ENCODE measurements around the gene CACNA1C. TPM values are rescaled to one million over a fixed set of nuclear protein-coding genes. Genes with fewer than 3 reads are reported as not detected.

The CACNA1C gene
- total and polyA plus RNA-seq, 2 donors from 2014 or later = 1.6 to 17.4 TPM

DNA sequence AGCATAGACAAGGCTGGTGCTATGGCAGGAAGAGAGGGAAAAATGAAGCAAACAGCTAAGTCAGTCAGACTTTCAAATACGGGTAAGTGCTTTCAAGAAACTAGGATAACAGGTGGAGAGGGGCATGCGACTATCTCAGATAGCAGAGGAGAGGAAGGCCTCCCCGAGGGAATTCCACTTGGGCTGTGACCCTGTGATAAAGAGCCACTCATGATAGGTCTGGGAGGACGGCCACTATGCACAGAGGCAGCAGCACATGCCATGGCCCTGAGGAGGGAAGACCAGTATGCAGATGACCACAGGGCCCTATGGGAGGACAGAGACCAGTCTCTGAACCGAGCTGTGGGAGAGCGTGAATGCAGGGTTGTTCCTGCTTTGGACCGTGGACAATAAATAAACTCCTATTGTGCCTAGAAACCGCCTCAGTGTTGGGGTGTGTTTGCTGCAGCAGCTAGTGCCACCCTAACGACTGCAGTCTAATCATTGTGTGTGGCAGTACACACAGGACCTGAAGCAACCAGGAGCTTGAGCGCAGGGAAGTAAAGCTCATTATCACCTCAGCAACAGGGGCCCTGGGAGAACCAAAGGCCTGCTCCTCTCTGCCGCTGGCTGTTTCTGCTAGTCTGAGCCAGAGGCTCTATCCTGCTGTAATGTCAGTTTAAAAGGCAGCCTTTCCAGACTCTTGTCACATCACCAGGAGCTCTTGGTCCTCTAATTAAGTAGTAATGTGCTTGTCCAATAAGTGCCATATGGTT, 119.1 kb downstream of the CACNA1C start:
- Histone ChIP-seq H3K9me3 (ENCODE audit: control insufficient read depth in 2 of 3, insufficient read depth in 1 of 3, low read length in 3 of 3) (peaks cover 0 to 11% (median 0%) of the 10 kb centered on the region in 3 donors), H3K27ac (ENCODE audit: low read depth in 2 of 2, low read length in 2 of 2) (no peak overlapping the region)

DNA sequence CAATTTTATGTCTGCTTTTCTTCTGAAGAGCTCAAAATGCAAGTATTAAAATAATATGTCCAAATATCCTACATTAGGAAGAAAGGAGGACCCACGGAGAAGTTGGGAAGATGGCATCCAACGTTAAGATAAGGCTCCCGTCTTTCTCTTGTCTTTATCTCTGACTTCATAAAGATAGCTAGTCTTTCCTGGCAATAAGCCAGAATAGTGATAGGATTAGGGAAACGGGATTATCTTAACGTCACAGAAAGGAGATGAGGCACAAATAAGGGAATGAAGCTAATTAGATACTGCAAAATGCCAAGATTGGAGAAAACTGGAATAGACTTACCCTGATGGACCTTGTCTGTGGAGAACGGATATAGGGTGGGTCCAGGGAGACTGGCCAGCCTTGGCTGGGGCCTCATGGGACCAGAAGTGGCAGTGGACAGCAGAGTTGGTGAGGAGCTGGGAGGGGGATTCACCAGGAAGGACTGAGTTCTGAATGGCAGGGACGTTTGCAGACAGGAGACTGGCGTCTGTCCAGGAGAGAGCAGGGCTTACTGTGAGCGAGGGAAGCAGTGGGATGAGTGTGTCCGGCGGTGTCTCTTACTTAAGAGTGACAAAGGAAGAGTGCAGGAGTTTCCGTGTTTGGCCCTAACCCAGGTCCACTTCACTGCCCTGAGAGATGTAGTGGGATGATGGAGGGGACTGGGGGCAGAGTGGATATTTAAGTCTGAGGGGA, 119.9 kb downstream of the CACNA1C start:
- Histone ChIP-seq H3K4me3 (ENCODE audit: low read length in 3 of 3) (no peak overlapping the region), H3K36me3 (ENCODE audit: control insufficient read depth in 2 of 3, insufficient read depth in 3 of 3, low read length in 3 of 3) (no peaks in the 10 kb centered on the region), H3K27me3 (ENCODE audit: control insufficient read depth, insufficient read depth, low read length) (no peaks in the 10 kb centered on the region), H3K9ac (ENCODE audit: low read length in 3 of 3) (no peak overlapping the region), H3K4me1 (ENCODE audit: control insufficient read depth in 2 of 3, insufficient read depth in 2 of 3, low read depth in 1 of 3, low read length in 3 of 3) (no peaks in the 10 kb centered on the region), H3K27ac (ENCODE audit: low read depth in 2 of 2, low read length in 2 of 2) (no peak overlapping the region), H3K9me3 (ENCODE audit: control insufficient read depth in 2 of 3, insufficient read depth in 1 of 3, low read length in 3 of 3) (peaks cover 0 to 3% (median 0%) of the 10 kb centered on the region in 3 donors)
- TF ChIP-seq, protein P1, sequence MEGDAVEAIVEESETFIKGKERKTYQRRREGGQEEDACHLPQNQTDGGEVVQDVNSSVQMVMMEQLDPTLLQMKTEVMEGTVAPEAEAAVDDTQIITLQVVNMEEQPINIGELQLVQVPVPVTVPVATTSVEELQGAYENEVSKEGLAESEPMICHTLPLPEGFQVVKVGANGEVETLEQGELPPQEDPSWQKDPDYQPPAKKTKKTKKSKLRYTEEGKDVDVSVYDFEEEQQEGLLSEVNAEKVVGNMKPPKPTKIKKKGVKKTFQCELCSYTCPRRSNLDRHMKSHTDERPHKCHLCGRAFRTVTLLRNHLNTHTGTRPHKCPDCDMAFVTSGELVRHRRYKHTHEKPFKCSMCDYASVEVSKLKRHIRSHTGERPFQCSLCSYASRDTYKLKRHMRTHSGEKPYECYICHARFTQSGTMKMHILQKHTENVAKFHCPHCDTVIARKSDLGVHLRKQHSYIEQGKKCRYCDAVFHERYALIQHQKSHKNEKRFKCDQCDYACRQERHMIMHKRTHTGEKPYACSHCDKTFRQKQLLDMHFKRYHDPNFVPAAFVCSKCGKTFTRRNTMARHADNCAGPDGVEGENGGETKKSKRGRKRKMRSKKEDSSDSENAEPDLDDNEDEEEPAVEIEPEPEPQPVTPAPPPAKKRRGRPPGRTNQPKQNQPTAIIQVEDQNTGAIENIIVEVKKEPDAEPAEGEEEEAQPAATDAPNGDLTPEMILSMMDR (IDR thresholded peaks at IDR 0.05; ENCODE audit: borderline replicate concordance, extremely low read depth, insufficient read depth) = no peak
- DNase-seq (no peak), FAIRE-seq (no peak)
- intact Hi-C loops (cut with DNase I) = no loop called here

More for the DNA sequence above, 119.1 kb downstream of the CACNA1C start:
- Histone ChIP-seq H3K4me1 (ENCODE audit: control insufficient read depth in 2 of 3, insufficient read depth in 2 of 3, low read depth in 1 of 3, low read length in 3 of 3) (no peaks in the 10 kb centered on the region), H3K27me3 (ENCODE audit: control insufficient read depth, insufficient read depth, low read length) (no peaks in the 10 kb centered on the region), H3K36me3 (ENCODE audit: control insufficient read depth in 2 of 3, insufficient read depth in 3 of 3, low read length in 3 of 3) (no peaks in the 10 kb centered on the region), H3K4me3 (ENCODE audit: low read length in 3 of 3) (no peak overlapping the region), H3K9ac (ENCODE audit: low read length in 3 of 3) (no peak overlapping the region)
- DNase-seq (no peak), FAIRE-seq (no peak)
- TF ChIP-seq, protein P1 (IDR thresholded peaks at IDR 0.05; ENCODE audit: borderline replicate concordance, extremely low read depth, insufficient read depth) = no peak
- intact Hi-C loops (cut with DNase I) = no loop called here

DNA sequence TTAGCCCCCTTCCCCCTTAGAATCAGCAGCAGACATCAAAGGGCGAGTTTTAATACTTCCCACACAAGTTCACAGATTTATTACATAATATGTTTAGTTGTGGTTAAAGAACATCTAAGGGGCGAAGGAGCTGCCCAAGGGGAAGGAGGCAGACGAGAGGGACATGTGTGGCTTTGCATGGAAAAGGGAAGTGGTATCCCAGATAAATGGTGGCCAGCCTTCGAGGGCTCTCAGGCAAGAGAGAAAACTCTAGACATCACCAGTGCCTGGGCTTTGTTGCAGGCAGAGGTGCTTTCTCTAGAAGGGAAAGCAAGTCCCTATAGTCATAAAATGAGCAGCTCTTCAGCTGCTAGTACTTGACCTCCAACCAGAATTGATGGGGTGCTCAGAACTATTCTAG, 121.2 kb downstream of the CACNA1C start:
- TF ChIP-seq, protein P1 (IDR thresholded peaks at IDR 0.05; ENCODE audit: borderline replicate concordance, extremely low read depth, insufficient read depth) = no peak
- H3K4me3 ChIP-seq (ENCODE audit: low read length in 3 of 3) = no peak overlapping the region
- no peaks in the 10 kb centered on the region for H3K36me3 ChIP-seq (ENCODE audit: control insufficient read depth in 2 of 3, insufficient read depth in 3 of 3, low read length in 3 of 3)
- FAIRE-seq (no peak), DNase-seq (no peak)
- no peak overlapping the region for H3K9ac ChIP-seq (ENCODE audit: low read length in 3 of 3)
- H3K27me3 ChIP-seq (ENCODE audit: control insufficient read depth, insufficient read depth, low read length) = no peaks in the 10 kb centered on the region
- H3K27ac ChIP-seq (ENCODE audit: low read depth in 2 of 2, low read length in 2 of 2) = no peak overlapping the region
- H3K9me3 ChIP-seq (ENCODE audit: control insufficient read depth in 2 of 3, insufficient read depth in 1 of 3, low read length in 3 of 3) = no peaks in the 10 kb centered on the region
- no peaks in the 10 kb centered on the region for H3K4me1 ChIP-seq (ENCODE audit: control insufficient read depth in 2 of 3, insufficient read depth in 2 of 3, low read depth in 1 of 3, low read length in 3 of 3)
- intact Hi-C loops (cut with DNase I) = no loop called here
